ENCODE results near the gene CNOT4.

GRCh38 chr7:135397689-135398088, 112.2 kb downstream of the CNOT4 start:
- TF ChIP-seq CTCF (IDR thresholded peaks at IDR 0.05) = no peak
- TF ChIP-seq POLR2A (IDR thresholded peaks at IDR 0.05) = no peak
- TF ChIP-seq EP300 (IDR thresholded peaks at IDR 0.05) = no peak
